Common myeloid progenitor, CD34-positive (primary cell): Measurements from ENCODE around the gene SPAAR.

ENCODE experiments used
- CTCF ChIA-PET: fragments of 350-600 bp; sonication (Branson Sonifier 250); formaldehyde crosslinking; loops from one replicate; lab custom pipeline; 2021; ENCODE audit warnings: antibody characterized with exemption; lab: Charles Lee
- POLR2A ChIA-PET: fragments of 350-600 bp; sonication (Branson Sonifier 250); formaldehyde crosslinking; loops from one replicate; lab custom pipeline; 2021; ENCODE audit warnings: antibody characterized with exemption; lab: Charles Lee
- DNase-seq, 3 donors: peaks; one replicate each; pipeline versions ENCODE4 v3.0.0 to v3.0.0-alpha.2; 2013
- H3K27ac ChIP-seq, 2 experiments: 1 replicate in 1 of 2; 2 replicates in 1 of 2; pipeline ENCODE4 v1.7.0; 2013; ENCODE audit warnings: inconsistent platforms in 2 of 2, low read length in 2 of 2, mild to moderate bottlenecking in 2 of 2, low read depth in 1 of 2, moderate library complexity in 1 of 2; ENCODE audit not compliant: severe bottlenecking in 2 of 2, insufficient read depth in 1 of 2, poor library complexity in 1 of 2
- H3K27me3 ChIP-seq, 5 experiments: replicated peaks in 2 of 5; 1 replicate in 3 of 5; 2 replicates in 2 of 5; pipeline versions ENCODE4 v1.6.1 to v1.7.0; 2013; ENCODE audit warnings: low read length in 4 of 5, mild to moderate bottlenecking in 2 of 5, moderate library complexity in 2 of 5, inconsistent platforms in 1 of 5; ENCODE audit not compliant: insufficient read depth in 5 of 5, control insufficient read depth in 4 of 5
- H3K36me3 ChIP-seq, 4 experiments: 1 replicate in 2 of 4; 2 replicates in 2 of 4; pipeline versions ENCODE4 v1.6.1 to v1.7.0; 2013; ENCODE audit warnings: low read length in 3 of 4, control low read depth in 1 of 4, mild to moderate bottlenecking in 1 of 4; ENCODE audit not compliant: control insufficient read depth in 4 of 4, insufficient read depth in 4 of 4
- H3K4me1 ChIP-seq, 4 experiments: 1 replicate in 3 of 4; 2 replicates in 1 of 4; pipeline versions ENCODE4 v1.6.1 to v1.7.1; 2013; ENCODE audit warnings: low read length in 3 of 4, mild to moderate bottlenecking in 3 of 4, control low read depth in 1 of 4, inconsistent platforms in 1 of 4, moderate library complexity in 1 of 4; ENCODE audit not compliant: control insufficient read depth in 4 of 4, insufficient read depth in 4 of 4; ENCODE audit errors: control extremely low read depth in 1 of 4
- H3K4me3 ChIP-seq, 7 experiments: 1 replicate in 4 of 7; 2 replicates in 3 of 7; pipeline versions ENCODE4 v1.5.1 to v1.7.0; 2013; ENCODE audit warnings: mild to moderate bottlenecking in 7 of 7, low read length in 6 of 7, moderate library complexity in 6 of 7, inconsistent platforms in 2 of 7, low read depth in 2 of 7, control low read depth in 1 of 7; ENCODE audit not compliant: insufficient read depth in 4 of 7, control insufficient read depth in 1 of 7; ENCODE audit errors: extremely low read depth in 1 of 7
- H3K9me3 ChIP-seq, 5 experiments: 1 replicate in 4 of 5; 2 replicates in 1 of 5; pipeline versions ENCODE4 v1.6.1 to v1.7.1; 2013; ENCODE audit warnings: low read length in 4 of 5, mild to moderate bottlenecking in 2 of 5, inconsistent platforms in 1 of 5, low read depth in 1 of 5, moderate library complexity in 1 of 5; ENCODE audit not compliant: control insufficient read depth in 4 of 5, insufficient read depth in 2 of 5; ENCODE audit errors: control extremely low read depth in 1 of 5
- WGBS: methylation state at CpG from one replicate; pipeline ENCODE4 v1.1.5; 2013; ENCODE audit not compliant: insufficient coverage; 5-methylcytosine and 5-hydroxymethylcytosine counted together

SPAAR gene

DNA sequence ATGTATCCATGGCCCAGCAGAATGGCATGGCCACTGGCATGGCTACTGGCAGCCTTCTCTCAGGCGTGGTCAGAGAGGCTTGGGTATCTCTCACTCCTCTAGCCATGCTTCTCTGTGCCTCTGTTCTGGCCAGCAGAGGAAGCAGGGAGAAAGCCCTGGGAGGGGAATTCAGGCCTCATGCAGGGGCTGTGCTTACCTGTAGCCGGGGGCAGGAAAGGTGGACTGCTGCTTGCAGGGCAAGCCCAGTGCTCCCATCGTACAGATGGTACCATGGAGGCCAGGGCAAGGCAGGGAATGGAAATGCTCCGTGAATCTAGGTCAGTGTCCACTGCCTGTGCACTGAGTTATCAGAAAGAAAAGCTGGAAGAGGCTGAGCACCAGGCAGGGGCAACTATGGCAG, 41.8 kb upstream of the SPAAR start:
- Histone ChIP-seq H3K27me3 (peaks cover 0 to 39% (median 7%) of the 10 kb centered on the region in 5 experiments), H3K9me3 (no peaks in the 10 kb centered on the region), H3K36me3 (no peaks in the 10 kb centered on the region), H3K4me1 (no peaks in the 10 kb centered on the region), H3K4me3 (no peak overlapping the region), H3K27ac (no peak overlapping the region)
- no peak for DNase-seq
- WGBS: 100% methylated on average over 4 of the region's 4 CpGs
- ChIA-PET CTCF (interaction anchor here (1.6 kb wide), 1 partner anchor 14 kb away, joined by 6 read pairs; no protein-coding TSS in a partner anchor), POLR2A (no interaction called here)

DNA sequence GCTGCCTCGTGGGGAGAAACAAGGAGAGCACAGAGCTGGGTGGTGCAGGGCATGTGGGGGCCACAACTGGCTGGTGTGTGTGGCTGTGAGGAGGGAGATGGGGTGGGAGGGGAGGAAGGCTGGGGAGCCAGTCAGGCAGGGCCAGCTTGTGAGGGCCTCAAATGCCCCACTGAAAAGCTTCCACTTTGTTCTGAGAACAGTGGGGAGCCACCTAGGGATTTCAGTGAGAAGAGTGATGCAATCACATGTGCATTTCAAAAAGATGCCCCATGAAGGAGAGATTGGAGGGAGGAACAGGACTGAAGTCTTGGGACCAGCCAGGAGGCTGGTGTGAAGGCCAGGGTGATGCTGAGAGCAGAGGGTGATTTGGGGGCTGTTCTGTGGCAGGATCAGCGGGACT, 40.4 kb upstream of the SPAAR start:
- DNase-seq: no peak
- Histone ChIP-seq H3K27me3 (peaks cover 0 to 25% (median 0%) of the 10 kb centered on the region in 5 experiments), H3K4me3 (no peak overlapping the region), H3K4me1 (no peaks in the 10 kb centered on the region), H3K36me3 (no peaks in the 10 kb centered on the region), H3K27ac (no peak overlapping the region), H3K9me3 (no peaks in the 10 kb centered on the region)
- 77% methylated on average over 2 of the region's 2 CpGs for WGBS
- ChIA-PET POLR2A (no interaction called here), CTCF (interaction anchor here (1.0 to 1.6 kb wide), 2 partner anchors 12 to 34 kb away, joined by 4 to 6 read pairs; no protein-coding TSS in a partner anchor)

DNA sequence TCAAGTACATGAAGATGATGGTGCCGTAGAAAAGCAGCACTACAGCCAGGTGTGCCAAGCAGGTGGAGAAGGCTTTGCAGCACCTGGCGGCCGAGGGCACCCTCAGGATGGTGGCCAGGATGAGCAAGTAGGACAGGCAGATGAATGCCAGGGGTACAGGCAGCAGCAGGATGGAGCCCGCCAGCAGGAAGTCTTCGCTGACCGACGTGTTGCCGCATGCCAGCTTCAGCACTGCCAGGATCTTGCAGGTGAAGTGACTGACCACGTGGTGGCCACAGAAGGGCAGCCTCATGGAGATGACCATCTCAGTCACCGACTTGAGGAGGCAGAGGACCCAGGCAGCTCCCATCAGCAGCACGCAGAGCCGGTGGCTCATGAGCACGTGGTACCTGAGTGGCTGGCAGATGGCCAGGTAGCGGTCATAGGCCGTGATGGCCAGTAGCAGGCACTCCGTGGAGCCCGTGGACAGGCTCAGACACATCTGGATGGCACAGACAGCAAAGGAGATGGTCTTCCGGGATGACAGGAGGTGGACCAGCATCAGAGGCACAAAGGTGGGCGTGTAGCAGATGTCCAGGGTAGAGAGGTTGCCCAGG, 39.6 kb upstream of the SPAAR start:
- whole genome bisulfite sequencing: 93% methylated on average over 19 of the region's 19 CpGs
- ChIA-PET CTCF (no interaction called here), POLR2A (no interaction called here)
- no peaks in the 10 kb centered on the region for H3K36me3 ChIP-seq
- no peaks in the 10 kb centered on the region for H3K9me3 ChIP-seq
- H3K27ac ChIP-seq: no peak overlapping the region
- H3K4me3 ChIP-seq: no peak overlapping the region
- H3K27me3 ChIP-seq: peaks cover 0 to 18% (median 0%) of the 10 kb centered on the region in 5 experiments
- no peaks in the 10 kb centered on the region for H3K4me1 ChIP-seq
- DNase-seq: no peak

DNA sequence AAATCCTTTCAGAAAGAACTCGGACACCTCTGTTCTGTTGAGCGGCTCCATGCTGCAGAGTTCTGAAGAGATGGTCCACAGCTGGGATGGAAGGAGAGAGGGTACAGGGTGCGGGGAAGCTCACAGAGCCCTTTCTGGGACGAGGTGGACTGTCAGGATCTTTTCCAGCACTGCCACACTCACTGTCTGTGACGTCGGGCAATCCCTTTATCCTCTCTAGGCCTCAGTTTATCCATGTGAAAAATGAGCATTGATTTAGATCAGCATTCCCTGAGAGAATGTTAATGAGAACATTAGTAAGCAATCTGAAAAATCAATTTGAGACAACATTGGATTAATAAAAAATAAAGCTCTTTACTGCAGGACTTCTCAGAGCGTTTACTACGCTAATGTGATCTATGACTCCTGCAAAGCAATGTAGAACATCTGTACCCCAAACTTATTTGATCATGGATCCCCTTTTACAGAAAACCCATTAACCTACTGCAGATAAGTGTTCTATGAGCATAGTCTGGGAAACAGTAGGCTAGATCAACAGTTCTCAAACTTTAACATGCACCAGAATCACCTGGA, 38.9 kb upstream of the SPAAR start, which contains the start of gene OR13J1:
OR13J1 (minus strand) TSS at position 51 of the 573 bp plus-strand sequence; CDS start at position 51, 0 bp downstream.
- ChIA-PET CTCF (interaction anchor here (1.1 to 1.5 kb wide), 3 partner anchors 10 to 81 kb away, joined by 3 to 5 read pairs (median 4); no protein-coding TSS in a partner anchor), POLR2A (no interaction called here)
- H3K27me3 ChIP-seq: peaks cover 0 to 13% (median 0%) of the 10 kb centered on the region in 5 experiments
- 93% methylated on average over 7 of the region's 8 CpGs for WGBS
- H3K4me3 ChIP-seq: no peak within 1 kb of the TSS
- H3K9me3 ChIP-seq: peaks cover 0 to 3% (median under 1%) of the 10 kb centered on the region in 5 experiments
- H3K36me3 ChIP-seq: no peaks in the 10 kb centered on the region
- H3K4me1 ChIP-seq: no peaks in the 10 kb centered on the region
- no peak for DNase-seq
- no peak within 1 kb of the TSS for H3K27ac ChIP-seq

DNA sequence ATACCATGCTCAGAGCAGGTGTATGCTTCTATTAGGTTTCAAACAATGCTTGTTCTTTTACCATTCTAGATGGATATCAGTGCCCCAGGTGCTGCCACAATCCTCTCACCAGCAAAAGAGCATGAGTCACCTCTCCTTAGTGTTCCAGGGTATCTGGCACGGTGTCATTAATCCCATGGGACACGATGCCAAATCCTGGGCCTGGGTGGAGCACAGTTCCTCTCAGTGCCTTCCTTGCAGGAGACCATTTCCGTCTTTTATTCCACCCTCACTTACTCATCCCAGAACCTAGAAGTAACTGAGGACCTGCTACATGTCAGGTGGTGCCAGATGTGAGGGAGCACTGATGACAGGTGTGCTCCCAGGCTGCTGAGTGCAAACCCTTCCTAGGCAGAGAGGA, 37.7 kb upstream of the SPAAR start:
- POLR2A ChIA-PET: interaction anchor here (0.5 kb wide), 1 partner anchor 18 kb away, joined by 3 read pairs; no protein-coding TSS in a partner anchor
- Histone ChIP-seq H3K4me3 (no peak overlapping the region), H3K4me1 (no peaks in the 10 kb centered on the region), H3K36me3 (no peaks in the 10 kb centered on the region), H3K27ac (no peak overlapping the region), H3K9me3 (peaks cover 0 to 5% (median 2%) of the 10 kb centered on the region in 5 experiments), H3K27me3 (peaks cover 0 to 13% (median 0%) of the 10 kb centered on the region in 5 experiments)
- DNase-seq: no peak
- WGBS: 86% methylated on average over 2 of the region's 3 CpGs
- CTCF ChIA-PET: interaction anchor here (1.1 to 1.8 kb wide), 4 partner anchors 9 to 82 kb away, joined by 3 to 5 read pairs (median 4); no protein-coding TSS in a partner anchor

DNA sequence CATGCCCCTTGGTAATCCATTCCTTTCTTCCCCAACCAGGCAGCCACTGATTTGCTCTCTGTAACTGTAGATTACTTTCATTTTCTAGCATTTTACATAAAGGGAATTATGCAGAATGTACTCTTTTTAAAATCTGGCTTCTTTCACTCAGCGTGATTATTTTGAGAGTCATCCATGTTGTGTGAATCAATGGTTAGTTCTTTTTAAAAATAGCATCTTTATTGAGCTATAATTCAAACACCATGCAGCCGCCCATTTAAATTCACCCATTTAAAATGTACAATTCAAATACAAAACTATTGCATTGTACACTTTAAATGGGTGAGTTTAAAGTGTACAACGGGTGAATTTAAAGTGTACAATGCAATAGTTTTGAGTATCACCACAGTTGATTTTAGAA, 36.8 kb upstream of the SPAAR start:
- Histone ChIP-seq H3K4me1 (no peaks in the 10 kb centered on the region), H3K27me3 (peaks cover 0 to 13% (median 0%) of the 10 kb centered on the region in 5 experiments), H3K36me3 (no peaks in the 10 kb centered on the region), H3K9me3 (peaks cover 0 to 14% (median 4%) of the 10 kb centered on the region in 5 experiments), H3K27ac (no peak overlapping the region), H3K4me3 (no peak overlapping the region)
- ChIA-PET POLR2A (no interaction called here), CTCF (interaction anchor here (1.4 to 1.8 kb wide), 2 partner anchors 9 to 46 kb away, joined by 3 to 4 read pairs; no protein-coding TSS in a partner anchor)
- no CpG with 5 or more reads among the region's 3 CpGs for whole genome bisulfite sequencing
- DNase-seq: no peak
